Measurements from ENCODE around the gene TRAM2.

GRCh38 chr6:52620055-52620905, 43.4 kb upstream of the TRAM2 start:
- no peak for TF ChIP-seq RFX5 (IDR thresholded peaks at IDR 0.05; ENCODE audit: low read depth, low read length)
- no peak for TF ChIP-seq CEBPZ (IDR thresholded peaks at IDR 0.05; ENCODE audit: low read depth, low read length)
- TF ChIP-seq CTCF (IDR thresholded peaks at IDR 0.05 in 2 of 3, conservative IDR thresholded peaks at IDR 0.05 in 1 of 3; ENCODE audit: control insufficient read depth in 2 of 3, extremely low read depth in 1 of 3, insufficient read depth in 1 of 3, low read depth in 3 of 3, low read length in 3 of 3), result no peak
- TF ChIP-seq EP300 (IDR thresholded peaks at IDR 0.05; ENCODE audit: borderline replicate concordance in 1 of 2, control insufficient read depth in 1 of 2, low read depth in 2 of 2, low read length in 2 of 2), result no peak
- no peak for TF ChIP-seq ZNF217 (IDR thresholded peaks at IDR 0.05)
- no peak for TF ChIP-seq EGR1 (IDR thresholded peaks at IDR 0.05; ENCODE audit: borderline replicate concordance in 1 of 2, low read depth in 2 of 2, low read length in 2 of 2)
- TF ChIP-seq POLR2AphosphoS5 (IDR thresholded peaks at IDR 0.05; ENCODE audit: low read length), result no peak
- TF ChIP-seq YY1 (IDR thresholded peaks at IDR 0.05; ENCODE audit: low read depth, low read length), result no peak
- no peak for TF ChIP-seq BHLHE40 (IDR thresholded peaks at IDR 0.05; ENCODE audit: borderline replicate concordance in 1 of 2, low read depth in 2 of 2, low read length in 1 of 2)
